SK-N-MC (cell line): Measurements from ENCODE around the gene TTC32.

Experiments
- EZH2 ChIP-seq: fragments of 200-600 bp; sonication (generic); IDR thresholded peaks from one replicate; pipeline ENCODE4 v1.6.1; 2017; ENCODE audit warnings: antibody characterized with exemption
- FOXP2 ChIP-seq: optimal IDR thresholded peaks from 2 replicates; pipeline ENCODE3; 2011; ENCODE audit warnings: mild to moderate bottlenecking, moderate library complexity; ENCODE audit not compliant: insufficient read depth; ENCODE audit errors: extremely low read length, control extremely low read depth
- POLR2AphosphoS5 ChIP-seq: IDR thresholded peaks from 2 replicates; pipeline ENCODE4 v1.6.1; 2012; ENCODE audit warnings: mild to moderate bottlenecking, low read depth, low read length, borderline replicate concordance

DNA sequence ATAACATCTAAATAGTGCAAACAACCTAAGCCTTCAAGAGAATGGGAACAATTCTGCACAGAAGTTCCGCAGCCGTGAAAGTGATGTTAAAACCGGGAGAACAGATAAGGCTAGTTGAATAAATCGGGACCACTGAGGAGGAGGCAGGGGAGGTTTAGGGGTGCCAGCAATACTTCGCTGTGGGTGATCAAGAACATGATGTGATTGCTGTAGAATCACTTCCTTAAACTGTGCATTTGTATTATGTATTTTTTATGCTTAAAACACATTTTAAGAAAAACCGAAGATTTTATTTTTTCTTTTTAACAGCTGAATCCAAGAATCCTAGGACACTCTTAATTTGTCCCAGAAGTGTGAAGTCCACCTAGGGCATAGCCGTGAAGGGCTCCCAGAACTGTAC, 33.6 kb downstream of the TTC32 start:
- TF ChIP-seq POLR2AphosphoS5 (no peak), EZH2 (no peak), FOXP2 (no peak)
